Measurements from ENCODE around the gene TMX4. TPM values are rescaled to one million over a fixed set of nuclear protein-coding genes. Genes with fewer than 3 reads are reported as not detected.

TMX4 gene
- total RNA-seq, 1 donor from 2014 or later, result 121 TPM

DNA sequence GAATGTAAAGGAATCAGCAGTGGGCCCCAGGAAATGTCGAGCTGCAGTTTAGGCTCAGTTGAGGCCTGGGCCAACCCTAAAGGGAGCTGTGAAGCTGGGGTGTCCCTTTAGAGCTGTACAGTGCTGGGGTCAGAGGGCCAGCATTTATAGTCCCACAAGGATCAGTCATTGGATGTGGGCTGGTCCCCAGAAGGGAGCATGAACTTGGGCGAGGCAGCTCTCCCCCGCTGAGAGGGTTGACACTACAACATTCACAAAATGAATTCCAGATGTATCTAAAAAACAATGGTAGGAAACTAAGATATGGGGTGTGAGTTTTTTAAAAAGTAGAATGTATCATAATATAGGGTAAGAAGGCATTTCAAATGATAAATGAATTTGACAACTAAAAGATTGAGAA is 29.7 kb upstream of the TMX4 start:
- H3K9me3 ChIP-seq (replicated peaks), result no peaks in the 10 kb centered on the region
- no peaks in the 10 kb centered on the region for H3K27me3 ChIP-seq (ENCODE audit: low read depth)
- TF ChIP-seq, protein P1, sequence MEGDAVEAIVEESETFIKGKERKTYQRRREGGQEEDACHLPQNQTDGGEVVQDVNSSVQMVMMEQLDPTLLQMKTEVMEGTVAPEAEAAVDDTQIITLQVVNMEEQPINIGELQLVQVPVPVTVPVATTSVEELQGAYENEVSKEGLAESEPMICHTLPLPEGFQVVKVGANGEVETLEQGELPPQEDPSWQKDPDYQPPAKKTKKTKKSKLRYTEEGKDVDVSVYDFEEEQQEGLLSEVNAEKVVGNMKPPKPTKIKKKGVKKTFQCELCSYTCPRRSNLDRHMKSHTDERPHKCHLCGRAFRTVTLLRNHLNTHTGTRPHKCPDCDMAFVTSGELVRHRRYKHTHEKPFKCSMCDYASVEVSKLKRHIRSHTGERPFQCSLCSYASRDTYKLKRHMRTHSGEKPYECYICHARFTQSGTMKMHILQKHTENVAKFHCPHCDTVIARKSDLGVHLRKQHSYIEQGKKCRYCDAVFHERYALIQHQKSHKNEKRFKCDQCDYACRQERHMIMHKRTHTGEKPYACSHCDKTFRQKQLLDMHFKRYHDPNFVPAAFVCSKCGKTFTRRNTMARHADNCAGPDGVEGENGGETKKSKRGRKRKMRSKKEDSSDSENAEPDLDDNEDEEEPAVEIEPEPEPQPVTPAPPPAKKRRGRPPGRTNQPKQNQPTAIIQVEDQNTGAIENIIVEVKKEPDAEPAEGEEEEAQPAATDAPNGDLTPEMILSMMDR (IDR thresholded peaks at IDR 0.05; ENCODE audit: borderline replicate concordance), result no peak
- intact Hi-C loops (cut with micrococcal nuclease), result loop anchor here (10.0 kb wide), 1 partner anchor 85 kb away; the partner anchor contains the start of gene PLCB1
- H3K4me3 ChIP-seq, result no peak overlapping the region
- H3K27ac ChIP-seq (replicated peaks), result no peak overlapping the region
- H3K36me3 ChIP-seq, result no peaks in the 10 kb centered on the region
- no peaks in the 10 kb centered on the region for H3K4me1 ChIP-seq
- no peak for DNase-seq

DNA sequence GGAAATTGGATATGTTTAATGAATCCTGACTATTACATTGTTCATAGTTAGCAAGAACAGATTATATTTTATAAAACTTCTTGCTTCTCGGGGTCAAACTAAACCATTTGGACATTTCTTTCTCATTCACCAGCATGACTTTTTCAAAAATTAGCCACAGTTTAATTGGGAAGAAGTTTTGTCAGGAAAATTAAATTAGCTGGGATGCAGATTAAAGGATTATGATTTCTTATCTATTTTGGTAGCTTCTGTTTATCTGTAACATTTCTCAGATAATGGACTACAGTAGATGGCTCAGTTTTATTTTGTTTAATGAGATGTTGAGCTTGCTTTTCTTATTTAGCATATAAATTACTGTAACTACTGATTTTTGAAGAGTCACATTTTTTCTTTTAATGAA is 26.4 kb upstream of the TMX4 start:
- Histone ChIP-seq H3K27ac (replicated peaks) (no peak overlapping the region), H3K4me1 (no peaks in the 10 kb centered on the region), H3K9me3 (replicated peaks) (no peaks in the 10 kb centered on the region), H3K27me3 (ENCODE audit: low read depth) (no peaks in the 10 kb centered on the region), H3K4me3 (no peak overlapping the region), H3K36me3 (no peaks in the 10 kb centered on the region)
- intact Hi-C loops (cut with micrococcal nuclease), result loop anchor here (10.0 kb wide), 1 partner anchor 89 kb away; the partner anchor contains the start of gene PLCB1
- TF ChIP-seq, protein P1 (IDR thresholded peaks at IDR 0.05; ENCODE audit: borderline replicate concordance), result no peak
- no peak for DNase-seq

DNA sequence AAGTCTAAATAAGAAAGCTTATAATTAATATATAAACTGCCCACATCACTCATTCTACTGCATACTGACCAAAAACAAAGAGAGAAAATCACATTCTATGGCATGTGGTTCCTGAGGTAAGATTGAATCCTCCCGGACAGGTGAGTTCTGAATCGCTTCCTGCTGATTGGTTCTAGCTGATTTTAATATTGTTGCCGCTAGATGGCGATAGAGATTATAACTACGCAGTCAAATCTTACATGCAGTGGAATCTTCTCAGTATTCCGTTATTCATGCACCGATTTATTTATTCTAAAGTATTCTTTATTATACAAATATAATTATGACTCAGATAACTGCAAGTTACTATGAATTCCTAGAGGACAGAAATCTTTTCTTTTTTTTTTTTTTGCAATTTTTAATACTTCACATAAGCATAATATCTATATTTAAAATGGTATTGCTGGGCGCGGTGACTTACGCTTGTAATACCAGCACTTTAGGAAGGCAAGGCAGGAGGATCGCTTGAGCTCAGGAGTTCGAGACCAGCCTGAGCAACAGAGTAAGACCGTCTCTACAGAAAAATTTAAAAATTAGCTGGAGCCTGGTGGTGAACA is 24.2 kb upstream of the TMX4 start:
- Histone ChIP-seq H3K4me3 (no peak overlapping the region), H3K36me3 (no peaks in the 10 kb centered on the region), H3K4me1 (no peaks in the 10 kb centered on the region), H3K27me3 (ENCODE audit: low read depth) (no peaks in the 10 kb centered on the region), H3K9me3 (replicated peaks) (no peaks in the 10 kb centered on the region), H3K27ac (replicated peaks) (no peak overlapping the region)
- TF ChIP-seq, protein P1 (IDR thresholded peaks at IDR 0.05; ENCODE audit: borderline replicate concordance), result peak; percentile 78
- DNase-seq, result no peak
- intact Hi-C loops (cut with micrococcal nuclease), result loop anchor here (5.0 to 10.0 kb wide), 2 partner anchors 91 to 679 kb away; partner anchors contain the start of gene PLCB1

DNA sequence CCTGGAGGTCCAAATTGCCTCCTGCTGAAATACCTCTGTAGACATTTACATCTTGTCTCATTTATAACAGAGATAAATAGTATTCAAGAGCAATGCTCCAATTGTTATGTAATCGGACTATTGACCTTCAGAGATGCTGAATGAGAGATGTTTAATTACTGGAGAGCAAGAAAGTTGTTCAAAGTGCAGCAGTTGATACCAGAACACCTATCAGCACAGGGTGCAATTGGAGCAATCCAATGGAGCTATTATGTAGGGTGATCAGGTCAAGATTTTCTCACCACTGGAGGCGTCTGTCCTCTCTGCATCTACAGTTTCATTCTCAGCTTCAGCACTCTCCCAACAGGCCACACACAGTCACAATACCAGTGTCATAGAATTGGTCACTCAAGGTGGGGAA is 19.5 kb upstream of the TMX4 start:
- H3K4me3 ChIP-seq, result no peak overlapping the region

DNA sequence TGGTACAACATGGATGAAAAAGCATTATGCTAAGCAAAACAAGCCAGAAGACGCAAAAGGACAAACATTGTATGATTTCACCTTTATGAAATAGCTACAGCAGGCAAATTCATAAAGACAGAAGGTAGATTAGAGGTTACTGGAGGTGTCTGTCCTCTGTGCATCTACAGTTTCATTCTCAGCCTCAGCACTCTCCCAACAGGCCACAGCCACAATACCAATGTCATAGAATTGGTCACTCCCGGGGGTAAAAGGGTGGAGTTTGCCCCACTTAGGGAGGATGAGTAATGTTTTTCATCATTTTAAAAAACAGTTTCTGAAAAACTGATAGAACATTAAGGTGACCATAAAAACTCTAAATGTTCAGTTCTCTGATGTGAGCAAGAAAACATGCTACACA is 17.2 kb upstream of the TMX4 start:
- Histone ChIP-seq H3K27ac (replicated peaks) (no peak overlapping the region), H3K9me3 (replicated peaks) (no peaks in the 10 kb centered on the region), H3K36me3 (no peaks in the 10 kb centered on the region), H3K4me3 (no peak overlapping the region), H3K4me1 (no peaks in the 10 kb centered on the region), H3K27me3 (ENCODE audit: low read depth) (no peaks in the 10 kb centered on the region)
- DNase-seq, result no peak
- intact Hi-C loops (cut with micrococcal nuclease), result no loop called here
- TF ChIP-seq, protein P1 (IDR thresholded peaks at IDR 0.05; ENCODE audit: borderline replicate concordance), result no peak

More for the DNA sequence above, 19.5 kb upstream of the TMX4 start:
- H3K4me1 ChIP-seq, result no peaks in the 10 kb centered on the region
- DNase-seq, result no peak
- H3K36me3 ChIP-seq, result no peaks in the 10 kb centered on the region
- no peaks in the 10 kb centered on the region for H3K27me3 ChIP-seq (ENCODE audit: low read depth)
- H3K9me3 ChIP-seq (replicated peaks), result no peaks in the 10 kb centered on the region
- H3K27ac ChIP-seq (replicated peaks), result no peak overlapping the region
- intact Hi-C loops (cut with micrococcal nuclease), result no loop called here
- TF ChIP-seq, protein P1 (IDR thresholded peaks at IDR 0.05; ENCODE audit: borderline replicate concordance), result no peak
